Glutamatergic neuron (in vitro differentiated cells): ENCODE measurements around the gene FAF1. TPM values are rescaled to one million over a fixed set of nuclear protein-coding genes. Genes with fewer than 3 reads are reported as not detected.

ENCODE experiments used
- DNase-seq: peaks from one replicate; pipeline ENCODE4 v3.0.0; 2022
- H3K27ac Mint-ChIP-seq: one replicate; pipeline ENCODE4 v1.8.0; 2020; ENCODE audit warnings: mild to moderate bottlenecking, mixed read lengths, inconsistent platforms; ENCODE audit not compliant: unreplicated experiment
- H3K27me3 Mint-ChIP-seq: one replicate; pipeline ENCODE4 v1.8.0; 2020; ENCODE audit warnings: mild to moderate bottlenecking, moderate library complexity, mixed read lengths, inconsistent platforms; ENCODE audit not compliant: unreplicated experiment
- H3K36me3 Mint-ChIP-seq: one replicate; pipeline ENCODE4 v1.8.0; 2020; ENCODE audit warnings: mild to moderate bottlenecking, mixed read lengths, inconsistent platforms; ENCODE audit not compliant: unreplicated experiment
- H3K4me1 Mint-ChIP-seq: one replicate; pipeline ENCODE4 v1.8.0; 2020; ENCODE audit warnings: mild to moderate bottlenecking, low read depth, mixed read lengths, inconsistent platforms; ENCODE audit not compliant: unreplicated experiment
- H3K4me3 Mint-ChIP-seq: one replicate; pipeline ENCODE4 v1.8.0; 2020; ENCODE audit warnings: mild to moderate bottlenecking, mixed read lengths, inconsistent platforms; ENCODE audit not compliant: unreplicated experiment
- H3K9me3 Mint-ChIP-seq: one replicate; pipeline ENCODE4 v1.8.0; 2020; ENCODE audit warnings: mild to moderate bottlenecking, moderate library complexity, mixed read lengths, inconsistent platforms; ENCODE audit not compliant: unreplicated experiment
- CTCF ChIP-seq: fragments of 200-600 bp; sonication (generic); IDR thresholded peaks from one replicate; pipeline ENCODE4 v1.5.0; 2021; ENCODE audit not compliant: partially characterized antibody, unreplicated experiment
- total RNA-seq: library from RNA; stranded (reverse); fragmentation: NEBNext Ultra II Directional; extraction: Animal tissue kit (Norgen Biotek cat#: 25700); gene quantifications from one replicate; pipeline ENCODE4 v1.2.1, GENCODE V29; 2021; ENCODE audit not compliant: unreplicated experiment

Gene FAF1
- total RNA-seq, 1 donor from 2014 or later, result 57.3 TPM

DNA sequence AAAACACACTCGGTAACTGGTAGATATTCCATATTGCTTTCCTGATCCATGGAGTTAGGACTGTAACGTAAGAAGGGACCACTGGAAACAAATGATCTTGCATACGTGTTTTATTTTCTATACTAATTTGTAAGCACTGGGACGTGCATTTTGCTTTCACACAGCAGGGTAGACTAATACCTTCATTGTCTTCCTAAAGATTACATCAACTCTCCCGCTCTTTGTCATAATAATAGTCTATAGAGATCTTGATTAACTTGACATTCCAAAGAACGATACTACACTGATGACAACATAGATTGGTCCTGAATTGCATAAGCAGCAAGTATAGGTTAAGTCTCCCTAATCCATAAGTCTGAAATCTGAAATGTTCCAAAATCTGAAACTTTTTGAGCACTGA lies 166.5 kb downstream of the FAF1 start:
- H3K27me3 Mint-ChIP-seq, result no peaks in the 10 kb centered on the region
- no peaks in the 10 kb centered on the region for H3K4me1 Mint-ChIP-seq
- H3K9me3 Mint-ChIP-seq, result no peaks in the 10 kb centered on the region
- no peak for DNase-seq
- no peaks in the 10 kb centered on the region for H3K36me3 Mint-ChIP-seq
- H3K27ac Mint-ChIP-seq, result no peak overlapping the region
- no peak for TF ChIP-seq CTCF
- H3K4me3 Mint-ChIP-seq, result no peak overlapping the region

DNA sequence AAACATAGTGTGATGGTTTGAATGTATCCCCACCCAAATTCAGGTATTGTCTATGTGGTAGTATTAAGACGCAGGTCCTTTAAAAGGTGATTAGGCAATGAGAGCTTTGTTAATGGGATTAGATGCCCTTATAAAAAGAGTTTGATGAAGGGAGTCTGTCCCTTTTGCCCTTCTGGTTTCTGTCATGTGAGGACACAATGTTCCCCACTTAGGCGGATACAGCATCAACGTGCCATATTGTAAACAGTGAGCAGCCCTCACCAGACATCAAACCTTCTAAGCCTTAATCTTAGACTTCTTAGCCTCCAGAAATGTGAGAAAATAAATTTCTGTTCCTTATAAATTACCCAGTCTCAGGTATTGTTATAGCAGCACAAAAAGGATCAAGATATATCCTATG lies 172.8 kb downstream of the FAF1 start:
- no peak for TF ChIP-seq CTCF
- H3K36me3 Mint-ChIP-seq, result no peaks in the 10 kb centered on the region
- H3K9me3 Mint-ChIP-seq, result no peaks in the 10 kb centered on the region
- H3K27ac Mint-ChIP-seq, result no peak overlapping the region
- H3K4me1 Mint-ChIP-seq, result no peaks in the 10 kb centered on the region
- peaks cover 2% of the 10 kb centered on the region for H3K27me3 Mint-ChIP-seq
- no peak overlapping the region for H3K4me3 Mint-ChIP-seq
- no peak for DNase-seq

DNA sequence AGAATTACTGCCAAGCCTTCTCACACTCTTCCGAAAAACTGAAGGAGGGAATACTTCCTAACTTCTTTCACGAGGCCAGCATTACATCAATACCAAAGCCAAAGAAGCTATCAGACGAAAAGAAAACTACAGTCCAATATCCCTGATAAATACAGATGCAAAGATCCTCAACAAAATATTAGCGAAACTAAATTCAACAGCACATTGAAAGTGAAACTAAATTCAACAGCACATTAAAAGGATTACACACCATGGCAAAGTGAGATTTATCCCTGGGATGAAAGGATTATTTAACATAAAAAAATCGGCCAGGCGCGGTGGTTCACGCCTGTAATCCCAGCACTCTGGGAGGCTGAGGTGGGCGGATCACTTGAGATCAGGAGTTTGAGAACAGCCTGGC lies 176.8 kb downstream of the FAF1 start:
- H3K4me1 Mint-ChIP-seq, result no peaks in the 10 kb centered on the region
- no peak for DNase-seq
- peaks cover 6% of the 10 kb centered on the region for H3K36me3 Mint-ChIP-seq
- TF ChIP-seq CTCF, result no peak
- no peak overlapping the region for H3K27ac Mint-ChIP-seq
- no peaks in the 10 kb centered on the region for H3K9me3 Mint-ChIP-seq
- H3K4me3 Mint-ChIP-seq, result no peak overlapping the region
- H3K27me3 Mint-ChIP-seq, result peaks cover 6% of the 10 kb centered on the region

GRCh38 chr1:50780797-50781196 lies 179.3 kb downstream of the FAF1 start:
- TF ChIP-seq CTCF, result no peak
- DNase-seq, result no peak
- Mint-ChIP-seq H3K4me3 (no peak overlapping the region), H3K27ac (no peak overlapping the region), H3K9me3 (no peaks in the 10 kb centered on the region), H3K4me1 (no peaks in the 10 kb centered on the region), H3K27me3 (peaks cover 6% of the 10 kb centered on the region), H3K36me3 (peaks cover 6% of the 10 kb centered on the region)

GRCh38 chr1:50779801-50780200 lies 180.3 kb downstream of the FAF1 start:
- no peak for DNase-seq
- H3K4me3 Mint-ChIP-seq, result no peak overlapping the region
- no peak for TF ChIP-seq CTCF
- H3K27ac Mint-ChIP-seq, result no peak overlapping the region
- peaks cover 6% of the 10 kb centered on the region for H3K27me3 Mint-ChIP-seq
- no peaks in the 10 kb centered on the region for H3K4me1 Mint-ChIP-seq
- peaks cover 6% of the 10 kb centered on the region for H3K36me3 Mint-ChIP-seq
- no peaks in the 10 kb centered on the region for H3K9me3 Mint-ChIP-seq
